Mucosa of rectum (tissue), 2 donors: ENCODE data around the gene SHD.
A peak's percentile ranks its signal among the peaks of the same experiment; 100 is the strongest.
"Not testable (repeated sequence)": the region's sequence is repeated elsewhere in the genome, so short reads cannot be mapped to it uniquely, and the experiment has no call there.

Experiments used
- H3K27ac ChIP-seq, 2 donors: one replicate each; pipeline ENCODE4 v1.7.0; 2013; ENCODE audit warnings: inconsistent platforms in 2 of 2, low read depth in 2 of 2, low read length in 2 of 2
- H3K27me3 ChIP-seq, 2 donors: one replicate each; pipeline ENCODE4 v1.7.0; 2013; ENCODE audit warnings: low read length in 2 of 2; ENCODE audit not compliant: control insufficient read depth in 2 of 2, insufficient read depth in 2 of 2
- H3K36me3 ChIP-seq, 2 donors: one replicate each; pipeline ENCODE4 v1.7.0; 2013; ENCODE audit warnings: low read length in 2 of 2; ENCODE audit not compliant: control insufficient read depth in 2 of 2, insufficient read depth in 2 of 2
- H3K4me1 ChIP-seq, 2 donors: one replicate each; pipeline ENCODE4 v1.7.0; 2013; ENCODE audit warnings: low read length in 2 of 2, mild to moderate bottlenecking in 1 of 2; ENCODE audit not compliant: control insufficient read depth in 2 of 2, insufficient read depth in 2 of 2
- H3K4me3 ChIP-seq, 2 donors: one replicate each; pipeline ENCODE4 v1.7.0; 2013; ENCODE audit warnings: low read length in 2 of 2
- H3K9ac ChIP-seq, 2 donors: one replicate each; pipeline ENCODE4 v1.7.0; 2013; ENCODE audit warnings: low read length in 2 of 2, low read depth in 1 of 2, mild to moderate bottlenecking in 1 of 2
- H3K9me3 ChIP-seq, 2 donors: one replicate each; pipeline ENCODE4 v1.7.0; 2013; ENCODE audit warnings: low read length in 2 of 2; ENCODE audit not compliant: control insufficient read depth in 2 of 2
- donor health status: healthy.
- donor health status: Normal muscosa, but diverticular disease.

Gene SHD

DNA sequence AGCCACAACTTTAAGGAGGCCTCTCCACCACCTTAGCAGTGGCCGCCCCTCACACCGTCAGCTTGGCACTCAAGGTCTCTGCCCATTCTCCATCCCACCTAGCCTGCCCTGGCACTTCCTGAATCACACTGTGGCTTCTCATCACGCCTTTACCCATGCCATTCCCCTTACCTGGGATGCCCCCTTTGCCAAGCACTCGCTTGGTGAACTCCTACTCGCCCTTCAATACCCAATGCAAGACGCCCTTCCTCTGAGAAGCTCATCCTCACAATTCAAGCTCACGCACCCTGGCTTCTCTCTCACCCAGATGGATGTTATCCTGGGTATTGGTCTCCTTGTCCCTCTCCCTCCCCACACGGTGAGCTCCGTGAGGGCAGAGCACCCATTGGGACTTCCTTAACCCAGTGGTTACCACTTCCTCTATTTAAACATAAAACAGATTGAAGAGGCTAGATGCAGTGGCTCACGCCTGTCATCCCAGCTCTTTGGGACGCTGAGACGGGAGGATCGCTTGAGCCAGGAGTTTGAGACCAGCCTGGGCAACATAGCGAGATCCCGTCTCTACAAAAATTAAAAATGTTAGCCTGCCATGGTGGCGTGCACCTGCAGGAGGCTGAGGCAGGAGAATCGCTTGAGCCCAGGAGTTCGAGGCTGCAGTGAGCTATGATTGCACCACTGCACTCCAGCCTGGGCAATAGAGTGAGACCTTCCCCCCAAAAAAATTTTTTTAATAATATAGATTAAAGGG is 12.6 kb upstream of the SHD start:
- H3K27me3 ChIP-seq = no peaks in the 10 kb centered on the region
- no peak overlapping the region for H3K27ac ChIP-seq
- no peak overlapping the region for H3K9ac ChIP-seq
- no peak overlapping the region for H3K4me3 ChIP-seq
- H3K4me1 ChIP-seq = peaks cover 10 to 17% of the 10 kb centered on the region in 2 donors
- H3K36me3 ChIP-seq = peaks cover 20 to 40% of the 10 kb centered on the region in 2 donors
- H3K9me3 ChIP-seq = no peaks in the 10 kb centered on the region

DNA sequence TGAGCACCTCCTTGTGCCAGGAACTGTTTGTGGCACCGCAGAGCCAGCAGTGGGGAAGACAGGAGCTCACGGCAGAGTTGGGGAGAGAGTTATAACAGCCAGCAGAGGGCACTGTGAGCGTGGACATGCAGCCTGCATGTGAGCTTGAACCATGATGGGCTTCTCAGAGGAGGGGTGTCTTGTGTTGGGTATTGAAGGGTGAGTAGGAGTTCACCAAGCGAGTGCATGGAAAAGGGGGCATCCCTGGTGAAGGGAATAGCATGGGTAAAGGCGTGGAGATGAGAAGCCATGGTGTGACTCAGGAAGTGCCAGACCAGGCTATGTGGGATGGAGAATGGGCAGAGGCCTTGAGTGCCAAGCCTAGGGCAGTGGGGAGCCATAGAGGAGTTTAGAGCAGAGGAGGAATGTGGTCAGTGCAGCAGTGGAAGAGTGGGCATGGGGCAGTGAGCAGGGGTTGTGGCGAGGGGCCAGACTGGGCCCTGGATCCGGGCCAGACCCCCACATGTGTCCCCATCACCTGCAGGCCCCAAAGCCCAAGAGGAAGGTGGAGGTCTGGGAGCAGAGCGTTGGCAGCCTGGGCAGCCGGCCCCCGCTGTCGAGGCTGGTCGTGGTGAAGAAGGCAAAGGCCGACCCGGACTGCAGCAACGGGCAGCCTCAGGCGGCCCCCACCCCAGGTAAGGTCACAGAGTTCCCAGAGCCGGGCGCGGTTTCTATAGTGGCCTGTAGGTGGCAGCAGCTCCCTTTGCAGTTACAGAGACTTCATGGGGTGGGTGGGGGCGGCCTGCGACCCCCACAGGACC is 11.8 kb upstream of the SHD start:
- H3K4me3 ChIP-seq = no peak overlapping the region
- peaks cover 10 to 17% of the 10 kb centered on the region in 2 donors for H3K4me1 ChIP-seq
- H3K9ac ChIP-seq = no peak overlapping the region
- no peaks in the 10 kb centered on the region for H3K27me3 ChIP-seq
- peak overlapping the region; percentile 60 to 76 for H3K27ac ChIP-seq
- peaks cover 20 to 36% of the 10 kb centered on the region in 2 donors for H3K36me3 ChIP-seq
- H3K9me3 ChIP-seq = no peaks in the 10 kb centered on the region

DNA sequence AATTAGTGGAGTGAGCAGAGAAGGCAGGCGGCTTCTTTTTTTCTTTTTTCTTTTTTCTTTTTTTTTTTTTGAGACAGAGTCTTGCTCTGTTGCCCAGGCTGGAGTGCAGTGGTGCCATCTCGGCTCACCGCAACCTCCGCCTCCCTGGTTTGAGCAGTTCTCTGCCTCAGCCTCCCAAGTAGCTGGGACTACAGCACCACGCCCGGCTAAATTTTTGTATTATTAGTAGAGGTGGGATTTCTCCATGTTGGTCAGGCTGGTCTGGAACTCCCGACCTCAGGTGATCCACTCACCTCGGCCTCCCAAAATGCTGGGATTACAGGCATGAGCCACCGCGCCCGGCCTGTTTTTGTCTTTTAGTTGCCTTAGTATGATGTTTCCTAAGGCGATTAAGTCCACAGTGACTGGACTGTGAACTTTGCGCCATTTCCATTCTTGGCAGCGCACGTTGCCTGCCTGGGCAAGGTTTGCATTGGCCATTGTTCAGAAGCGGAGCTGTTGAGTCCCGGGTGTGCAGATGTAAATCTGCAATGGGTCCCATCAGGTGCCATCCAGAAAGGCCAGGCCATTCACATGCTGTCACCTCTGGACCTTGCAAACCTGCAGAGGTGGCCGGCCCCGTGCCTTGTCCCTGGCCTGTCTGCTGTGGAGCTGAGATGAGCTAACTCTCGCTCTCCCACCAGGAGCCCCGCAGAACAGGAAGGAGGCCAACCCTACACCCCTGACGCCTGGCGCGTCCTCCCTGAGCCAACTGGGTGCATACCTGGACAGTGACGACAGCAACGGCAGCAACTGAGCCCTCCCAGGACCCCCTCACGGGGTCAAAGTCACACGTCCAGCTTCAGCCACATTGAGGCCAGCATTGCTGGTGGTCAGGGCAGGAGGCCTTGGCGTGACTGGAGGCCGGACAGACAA is 10.9 kb upstream of the SHD start:
- H3K36me3 ChIP-seq = peaks cover 15 to 33% of the 10 kb centered on the region in 2 donors

DNA sequence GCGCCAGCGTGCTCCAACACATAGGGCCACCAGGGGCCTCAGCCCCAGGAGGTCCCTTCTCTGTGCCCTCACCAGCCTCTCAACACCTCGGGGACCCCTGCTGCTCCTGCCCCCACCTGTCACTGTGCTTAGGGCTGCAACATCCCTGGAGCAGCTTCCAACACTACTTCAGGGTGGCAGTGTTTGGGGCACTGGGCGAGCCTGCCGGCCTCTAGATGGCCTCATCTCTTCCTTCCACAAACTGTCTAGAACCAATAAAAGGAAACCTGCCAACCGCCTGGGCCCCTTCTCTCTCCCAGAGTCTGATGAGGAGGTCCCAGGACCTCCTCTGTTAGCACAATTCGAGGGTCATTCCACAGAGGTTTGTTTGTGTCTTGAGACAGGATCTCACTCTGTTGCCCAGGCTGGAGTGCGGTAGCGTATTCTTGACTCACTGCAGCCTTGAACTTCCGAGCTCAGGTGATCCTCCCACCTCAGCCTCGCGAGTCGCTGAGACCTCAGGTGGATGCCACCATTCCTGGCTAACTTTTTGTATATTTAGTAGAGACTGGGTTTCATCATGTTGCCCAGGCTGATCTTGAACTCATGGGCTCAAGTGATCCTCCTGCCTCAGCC is 10.1 kb upstream of the SHD start:
- peak overlapping the region; percentile 60 to 76 for H3K27ac ChIP-seq
- H3K36me3 ChIP-seq = peaks cover 13 to 31% of the 10 kb centered on the region in 2 donors
- H3K27me3 ChIP-seq = no peaks in the 10 kb centered on the region
- no peaks in the 10 kb centered on the region for H3K9me3 ChIP-seq
- H3K4me1 ChIP-seq = peaks cover 10 to 17% of the 10 kb centered on the region in 2 donors
- no peak overlapping the region for H3K4me3 ChIP-seq
- peak overlapping the region in 1 of 2 donors; percentile 32 for H3K9ac ChIP-seq

More for the DNA sequence above, 10.9 kb upstream of the SHD start:
- H3K27ac ChIP-seq = peak overlapping the region; percentile 60 to 76
- H3K9ac ChIP-seq = peak overlapping the region in 1 of 2 donors; percentile 32
- H3K27me3 ChIP-seq = no peaks in the 10 kb centered on the region
- no peaks in the 10 kb centered on the region for H3K9me3 ChIP-seq
- peaks cover 10 to 17% of the 10 kb centered on the region in 2 donors for H3K4me1 ChIP-seq
- no peak overlapping the region for H3K4me3 ChIP-seq

GRCh38 chr19:4272894-4273293 is 6.2 kb upstream of the SHD start:
- Histone ChIP-seq H3K36me3 (peaks cover 4 to 15% of the 10 kb centered on the region in 2 donors), H3K4me3 (no peak overlapping the region), H3K9me3 (no peaks in the 10 kb centered on the region), H3K9ac (no peak overlapping the region), H3K4me1 (peaks cover 7 to 11% of the 10 kb centered on the region in 2 donors), H3K27ac (no peak overlapping the region), H3K27me3 (peaks cover 0 to 2% of the 10 kb centered on the region in 2 donors)

DNA sequence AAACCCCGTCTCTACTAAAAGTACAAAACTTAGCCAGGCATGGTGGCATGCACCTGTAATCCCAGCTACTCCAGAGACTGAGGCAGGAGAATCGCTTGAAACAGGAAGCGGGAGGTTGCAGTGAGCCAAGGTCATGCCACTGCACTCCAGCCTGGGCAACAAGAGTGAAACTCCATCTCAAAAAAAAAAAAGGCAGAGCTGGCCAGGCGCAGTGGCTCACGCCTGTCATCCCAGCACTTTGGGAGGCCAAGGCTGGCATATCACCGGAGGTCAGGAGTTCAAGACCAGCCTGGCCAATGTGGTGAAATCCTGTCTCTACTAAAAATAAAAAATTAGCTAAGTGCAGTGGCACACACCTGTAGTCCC is 4.8 kb upstream of the SHD start:
- H3K4me3 ChIP-seq, H3K4me1 ChIP-seq, H3K36me3 ChIP-seq, H3K9ac ChIP-seq, H3K27me3 ChIP-seq, H3K9me3 ChIP-seq, H3K27ac ChIP-seq: not testable (repeated sequence)

- no peaks in the 10 kb centered on the region for H3K36me3 ChIP-seq
- no peak overlapping the region for H3K9ac ChIP-seq
- no peak overlapping the region for H3K27ac ChIP-seq
- peaks cover 17 to 21% of the 10 kb centered on the region in 2 donors for H3K27me3 ChIP-seq
- no peak overlapping the region for H3K4me3 ChIP-seq
- no peaks in the 10 kb centered on the region for H3K9me3 ChIP-seq
- no peaks in the 10 kb centered on the region for H3K4me1 ChIP-seq
Measured at GRCh38 chr19:4277191-4277696, 1.8 kb upstream of the SHD start.

GRCh38 chr19:4278010-4278409 is 1.1 kb upstream of the SHD start:
- H3K27ac ChIP-seq = no peak overlapping the region
- H3K36me3 ChIP-seq = no peaks in the 10 kb centered on the region
- no peak overlapping the region for H3K4me3 ChIP-seq
- no peaks in the 10 kb centered on the region for H3K4me1 ChIP-seq
- H3K27me3 ChIP-seq = peaks cover 21 to 25% of the 10 kb centered on the region in 2 donors
- H3K9me3 ChIP-seq = no peaks in the 10 kb centered on the region
- no peak overlapping the region for H3K9ac ChIP-seq

DNA sequence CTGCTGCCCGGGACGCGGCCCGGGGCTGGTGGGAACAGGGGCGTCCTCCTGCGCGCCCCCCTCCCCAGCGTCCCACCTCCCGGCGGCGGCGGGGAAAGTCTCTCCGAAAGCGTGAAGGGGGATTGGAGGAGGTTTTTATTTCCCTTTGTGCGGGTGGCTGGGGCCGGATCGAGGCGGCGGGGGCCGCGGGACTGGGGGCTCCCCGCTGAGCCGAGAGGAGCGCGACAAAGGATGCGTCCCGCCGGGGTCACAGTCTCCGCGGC is 132 bp downstream of the SHD start:
- H3K9me3 ChIP-seq = no peaks in the 10 kb centered on the region
- H3K4me3 ChIP-seq = no peak overlapping the region
- H3K36me3 ChIP-seq = no peaks in the 10 kb centered on the region
- H3K4me1 ChIP-seq = no peaks in the 10 kb centered on the region
- H3K9ac ChIP-seq = no peak overlapping the region
- H3K27ac ChIP-seq = no peak overlapping the region
- peaks cover 24 to 26% of the 10 kb centered on the region in 2 donors for H3K27me3 ChIP-seq
